ENCODE measurements around the gene PPM1B.
"Not testable (repeated sequence)": the region's sequence is repeated elsewhere in the genome, so short reads cannot be mapped to it uniquely, and the experiment has no call there.

The PPM1B gene

GRCh38 chr2:44200759-44201158 is 32.1 kb downstream of the PPM1B start:
- no peak for DNase-seq (ENCODE audit: low spot score)

DNA sequence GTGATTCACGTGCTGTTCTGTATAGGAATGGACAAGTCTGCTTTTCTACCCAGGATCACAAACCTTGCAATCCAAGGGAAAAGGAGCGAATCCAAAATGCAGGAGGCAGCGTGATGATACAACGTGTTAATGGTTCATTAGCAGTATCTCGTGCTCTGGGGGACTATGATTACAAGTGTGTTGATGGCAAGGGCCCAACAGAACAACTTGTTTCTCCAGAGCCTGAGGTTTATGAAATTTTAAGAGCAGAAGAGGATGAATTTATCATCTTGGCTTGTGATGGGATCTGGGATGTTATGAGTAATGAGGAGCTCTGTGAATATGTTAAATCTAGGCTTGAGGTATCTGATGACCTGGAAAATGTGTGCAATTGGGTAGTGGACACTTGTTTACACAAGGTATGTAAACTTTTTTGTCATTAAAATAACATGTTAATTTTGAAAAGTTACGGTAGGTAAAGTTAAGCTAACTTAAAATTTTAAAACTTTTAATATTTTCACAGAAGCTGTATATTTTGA is 33.0 kb downstream of the PPM1B start:
- DNase-seq (ENCODE audit: low spot score): no peak

GRCh38 chr2:44203542-44203941 is 34.9 kb downstream of the PPM1B start:
- no peak for DNase-seq (ENCODE audit: low spot score)

GRCh38 chr2:44205169-44205568 is 36.5 kb downstream of the PPM1B start:
- no peak for DNase-seq (ENCODE audit: low spot score)

- no peak for DNase-seq (ENCODE audit: low spot score)
These were observed 38.4 kb downstream of the PPM1B start for GRCh38 chr2:44207102-44207501.

DNA sequence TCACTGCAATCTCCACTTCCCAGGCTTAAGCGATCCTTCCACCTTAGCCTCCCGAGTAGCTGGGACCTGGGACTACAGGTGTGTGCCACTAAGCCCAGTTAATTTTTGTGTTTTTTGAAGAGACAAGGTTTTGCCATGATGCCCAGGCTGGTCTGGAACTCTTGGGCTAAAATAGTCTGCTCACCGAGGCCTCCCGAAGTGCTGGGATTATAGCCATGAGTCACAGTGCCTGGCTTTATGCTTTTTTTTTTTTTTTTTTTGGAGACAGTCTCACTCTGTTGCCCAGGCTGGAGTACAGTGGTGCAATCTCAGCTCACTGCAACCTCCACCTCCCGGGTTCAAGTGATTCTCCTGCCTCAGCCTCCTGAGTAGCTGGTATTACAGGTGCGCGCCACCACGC is 39.0 kb downstream of the PPM1B start:
- not testable (repeated sequence) for DNase-seq (ENCODE audit: low spot score)

DNA sequence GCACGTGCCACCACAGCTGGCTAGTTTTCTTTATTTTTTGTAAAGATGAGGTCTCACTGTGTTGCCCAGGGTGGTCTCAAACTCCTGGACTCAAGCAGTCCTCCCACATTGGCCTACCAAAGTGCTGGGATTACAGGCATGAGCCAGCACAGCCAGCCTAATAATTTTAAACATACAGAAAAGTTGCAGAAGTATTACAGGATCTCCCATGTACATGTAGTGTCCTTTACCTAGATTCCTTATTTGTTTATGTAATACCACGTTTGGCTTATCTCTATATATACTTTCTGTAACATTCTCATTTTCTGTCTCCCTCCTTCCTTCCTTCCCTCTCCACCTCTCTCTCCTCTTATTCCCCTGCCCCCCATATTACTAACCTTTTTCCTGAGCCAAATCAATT is 41.7 kb downstream of the PPM1B start:
- no peak for DNase-seq (ENCODE audit: low spot score)

DNA sequence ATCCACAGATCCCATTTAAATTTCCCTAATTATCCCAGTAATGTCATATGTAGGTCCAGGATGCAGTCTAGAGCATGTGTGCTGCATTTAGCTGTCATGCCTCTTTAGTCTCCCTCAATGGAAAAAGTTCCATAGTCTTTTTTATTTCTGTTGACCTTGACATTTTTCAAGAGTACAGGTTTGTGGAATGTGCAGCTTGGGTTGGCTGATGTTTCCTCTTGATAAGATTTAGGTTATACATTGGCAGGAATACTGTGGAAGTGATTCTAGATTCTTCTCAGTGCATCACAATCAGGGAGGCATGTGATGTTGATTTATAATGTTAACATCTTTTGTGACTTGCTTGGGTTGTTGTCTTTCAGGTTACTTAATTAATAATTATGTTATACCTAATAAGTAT is 42.5 kb downstream of the PPM1B start:
- no peak for DNase-seq (ENCODE audit: low spot score)

DNA sequence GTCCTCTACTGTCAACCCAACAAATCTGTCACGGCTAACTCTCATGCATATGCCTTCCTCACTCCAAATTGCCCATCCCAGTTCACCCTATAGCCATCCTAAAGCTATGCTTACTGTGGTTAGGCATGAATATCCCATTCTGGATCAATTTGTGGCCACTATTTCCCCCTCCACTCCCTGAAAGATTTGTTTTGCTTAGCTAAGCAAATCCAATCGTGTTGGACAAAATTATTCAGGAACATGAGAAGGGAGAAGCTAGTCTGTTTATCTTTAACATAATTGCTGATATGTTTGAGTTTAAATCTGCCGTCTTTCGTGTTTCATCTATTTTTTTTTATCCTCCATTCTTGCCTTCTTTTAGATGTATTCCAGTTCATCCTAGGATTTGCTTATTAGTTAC is 43.6 kb downstream of the PPM1B start:
- DNase-seq (ENCODE audit: low spot score): no peak

- DNase-seq (ENCODE audit: low spot score): no peak
These were observed 47.2 kb downstream of the PPM1B start for GRCh38 chr2:44215827-44216226.

DNA sequence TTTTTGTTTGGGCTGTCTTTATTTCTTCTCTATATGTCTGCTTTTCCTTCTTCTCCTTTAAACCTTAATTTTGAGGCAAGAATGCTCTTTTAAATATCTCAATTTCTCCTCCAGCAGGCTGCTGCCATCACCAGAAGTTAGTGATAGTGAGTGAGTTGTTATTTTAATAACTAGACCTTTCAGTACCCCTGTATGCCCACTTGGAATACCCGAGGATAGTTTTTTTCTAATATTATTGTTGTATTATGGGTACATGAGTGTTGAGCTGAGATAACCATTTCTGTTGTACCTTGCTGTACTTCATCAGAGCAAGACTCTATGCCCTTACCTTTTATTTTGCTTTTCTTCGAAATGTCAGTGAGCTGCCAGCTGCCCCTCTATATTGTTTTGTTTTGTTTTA is 50.1 kb downstream of the PPM1B start:
- no peak for DNase-seq (ENCODE audit: low spot score)

DNA sequence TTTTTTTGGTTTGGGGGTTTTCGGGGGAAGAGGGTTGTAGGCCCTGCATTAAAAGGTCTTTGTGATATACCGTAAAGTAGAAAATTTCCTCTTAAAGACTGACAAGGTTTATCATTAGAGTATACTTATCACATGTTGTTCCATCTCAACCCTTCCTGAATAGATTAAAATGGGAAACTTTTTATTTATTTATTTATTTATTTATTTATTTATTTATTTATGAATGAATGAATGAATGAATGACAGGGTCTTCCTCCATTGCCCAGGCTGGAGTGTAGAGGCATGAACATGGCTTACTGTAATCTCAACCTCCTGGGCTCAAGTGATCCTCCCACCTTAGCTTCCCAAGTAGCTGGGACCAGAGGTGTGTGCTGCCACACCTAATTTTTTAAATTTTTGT is 58.1 kb downstream of the PPM1B start:
- no peak for DNase-seq (ENCODE audit: low spot score)

GRCh38 chr2:44230378-44230777 is 61.7 kb downstream of the PPM1B start:
- DNase-seq (ENCODE audit: low spot score): no peak

GRCh38 chr2:44233450-44234128 is 64.9 kb downstream of the PPM1B start:
- DNase-seq (ENCODE audit: low spot score): peak; percentile 12

DNA sequence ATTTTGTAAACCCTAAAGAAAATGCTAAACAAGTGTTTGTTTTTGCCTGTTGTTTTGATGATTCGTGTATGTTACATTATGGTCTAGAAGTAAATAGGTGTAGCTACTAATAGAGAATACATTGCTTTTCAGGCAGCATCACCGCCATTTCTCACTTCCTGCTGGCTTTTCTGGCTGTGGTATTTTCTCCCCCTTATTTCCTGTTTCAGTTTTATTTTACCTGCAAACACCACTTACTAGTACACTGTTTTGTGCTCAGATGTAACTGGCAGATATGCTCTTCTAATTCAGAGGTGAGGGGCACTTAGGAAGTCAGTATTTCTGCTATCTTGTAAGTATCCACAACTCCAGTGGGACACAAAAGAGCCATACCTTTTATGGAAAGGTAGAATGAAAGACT is 68.5 kb downstream of the PPM1B start:
- DNase-seq (ENCODE audit: low spot score): no peak

GRCh38 chr2:44242904-44243303 is 74.2 kb downstream of the PPM1B start:
- DNase-seq (ENCODE audit: low spot score): no peak

DNA sequence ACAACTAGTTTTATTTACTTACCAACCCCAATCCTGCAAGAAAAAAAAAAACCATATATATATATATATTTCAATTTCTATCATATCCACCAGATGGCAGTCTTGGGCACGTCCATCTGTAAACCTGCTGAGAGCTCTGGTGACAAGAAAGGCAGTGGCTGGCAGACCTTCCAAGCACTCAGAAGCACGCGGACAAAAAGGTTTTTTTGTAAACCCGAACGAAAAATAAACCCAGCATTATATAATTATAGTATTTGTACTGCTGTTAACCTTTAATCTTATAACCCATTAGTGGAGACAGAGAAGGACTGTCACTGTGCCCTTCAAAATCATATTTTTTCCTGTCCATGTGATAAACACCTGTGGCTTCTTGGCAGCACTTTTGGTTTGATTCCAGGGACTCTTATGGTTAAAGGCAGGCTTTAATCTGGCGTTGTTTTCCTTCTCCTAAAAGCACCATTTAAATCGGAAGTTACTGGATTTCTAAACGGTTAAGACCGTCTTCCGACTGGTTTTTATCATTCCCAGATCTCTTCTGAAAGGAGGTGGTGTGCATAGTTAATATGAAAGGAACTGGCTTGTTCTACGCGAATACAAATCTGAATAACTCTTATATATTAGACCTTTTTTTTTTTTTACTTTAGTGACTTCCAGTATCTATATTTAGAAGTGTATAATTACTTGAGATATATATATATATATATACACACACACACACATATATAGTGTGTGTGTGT is 75.6 kb downstream of the PPM1B start:
- no peak for DNase-seq (ENCODE audit: low spot score)

DNA sequence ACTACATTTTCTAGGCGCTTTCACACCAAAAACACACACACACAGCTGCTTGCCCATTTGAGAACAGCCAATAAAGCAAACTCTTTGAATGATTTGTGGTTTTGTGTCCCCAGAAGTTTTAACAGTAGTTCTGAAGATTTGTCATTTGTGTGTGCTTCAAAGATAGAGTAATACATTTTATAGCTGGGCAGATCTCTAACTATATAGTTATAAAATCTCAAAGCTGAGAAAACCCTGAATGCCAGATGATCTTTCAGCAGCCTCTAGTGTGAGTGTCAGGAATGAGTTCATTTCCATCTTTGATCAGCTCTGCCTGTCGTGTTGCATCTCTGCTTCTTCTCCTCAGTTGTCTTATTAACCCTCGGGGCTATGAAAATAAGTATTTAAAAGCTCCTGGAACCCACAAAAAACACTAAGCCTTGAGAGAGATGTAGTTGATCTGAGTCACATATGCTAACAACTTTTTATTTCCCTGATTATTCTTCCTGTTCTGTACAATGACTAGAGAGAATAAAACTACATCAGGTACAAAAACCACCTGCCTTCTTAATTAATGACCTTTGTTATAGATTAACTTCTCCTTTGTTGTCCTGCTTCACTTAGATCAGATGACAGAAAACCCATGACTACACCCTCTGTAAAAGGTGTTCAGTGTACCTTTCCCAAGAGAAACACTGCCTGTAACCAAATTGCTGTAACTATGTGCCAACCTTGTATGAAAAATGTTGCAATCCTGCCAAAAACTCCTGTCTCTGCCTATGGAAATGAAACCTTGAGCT is 76.6 kb downstream of the PPM1B start:
- no peak for DNase-seq (ENCODE audit: low spot score)

DNA sequence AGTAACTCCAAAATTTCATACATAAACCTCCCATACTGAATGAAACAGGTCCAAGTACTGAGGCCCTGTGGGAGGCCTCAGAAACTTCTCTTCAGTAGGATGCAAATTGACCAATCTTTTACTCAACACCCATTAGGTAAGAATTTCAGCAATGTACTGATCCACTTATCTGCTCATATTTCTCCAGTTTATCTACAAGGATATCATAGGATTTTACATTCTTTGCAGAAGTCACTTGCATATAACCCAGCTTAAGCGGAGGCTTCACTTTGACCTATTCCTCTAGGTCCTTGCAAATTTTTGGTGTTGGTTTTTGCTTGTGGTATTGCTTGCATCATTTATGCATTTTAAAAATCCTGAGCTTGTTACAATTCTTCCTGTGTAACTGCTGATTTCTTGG is 77.8 kb downstream of the PPM1B start:
- DNase-seq (ENCODE audit: low spot score): no peak

- DNase-seq (ENCODE audit: low spot score): no peak
These were observed 78.2 kb downstream of the PPM1B start for GRCh38 chr2:44246840-44247369.

DNA sequence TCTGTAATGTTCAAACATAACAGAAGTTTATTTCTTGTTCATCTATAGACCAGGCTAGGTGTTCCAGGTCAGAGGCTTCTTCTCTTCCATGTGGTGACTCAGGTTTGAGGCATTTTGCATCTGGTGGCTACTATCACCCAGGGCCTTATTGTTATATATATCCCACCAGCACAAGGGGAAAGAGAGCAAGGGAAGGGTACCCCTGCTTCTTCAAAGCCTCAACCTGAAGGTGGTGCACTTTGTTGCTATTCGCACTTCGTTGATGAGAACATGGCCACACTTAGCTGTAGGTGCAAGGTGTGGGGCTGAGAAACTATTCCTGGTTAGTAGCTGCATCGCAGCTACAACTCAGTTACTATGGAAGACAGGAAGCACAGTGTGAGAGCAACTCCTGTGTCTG is 79.2 kb downstream of the PPM1B start:
- no peak for DNase-seq (ENCODE audit: low spot score)

GRCh38 chr2:44249269-44249668 is 80.6 kb downstream of the PPM1B start:
- not testable (repeated sequence) for DNase-seq (ENCODE audit: low spot score)

DNA sequence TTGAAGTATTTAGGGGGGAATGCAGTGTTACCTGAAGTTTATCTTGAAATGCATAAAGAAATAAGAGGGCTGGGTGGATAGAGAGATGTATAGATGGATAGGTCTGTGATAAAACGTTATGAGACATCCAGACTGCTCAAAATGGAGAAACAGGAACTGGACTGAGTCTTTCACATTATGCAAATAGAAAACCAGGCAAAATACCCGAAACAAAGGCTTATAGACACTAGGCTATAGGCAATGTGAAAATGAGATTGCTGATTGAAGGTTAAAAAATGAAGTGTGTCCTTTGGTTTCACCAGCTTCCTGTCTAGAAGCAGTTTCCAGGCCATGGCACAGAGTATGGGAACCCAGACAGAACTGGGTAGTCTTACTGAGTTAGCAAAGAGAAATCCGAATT is 81.7 kb downstream of the PPM1B start:
- DNase-seq (ENCODE audit: low spot score): no peak
